ENCODE data around the gene IMP3.
A peak's percentile ranks its signal among the peaks of the same experiment; 100 is the strongest.

Gene IMP3

DNA sequence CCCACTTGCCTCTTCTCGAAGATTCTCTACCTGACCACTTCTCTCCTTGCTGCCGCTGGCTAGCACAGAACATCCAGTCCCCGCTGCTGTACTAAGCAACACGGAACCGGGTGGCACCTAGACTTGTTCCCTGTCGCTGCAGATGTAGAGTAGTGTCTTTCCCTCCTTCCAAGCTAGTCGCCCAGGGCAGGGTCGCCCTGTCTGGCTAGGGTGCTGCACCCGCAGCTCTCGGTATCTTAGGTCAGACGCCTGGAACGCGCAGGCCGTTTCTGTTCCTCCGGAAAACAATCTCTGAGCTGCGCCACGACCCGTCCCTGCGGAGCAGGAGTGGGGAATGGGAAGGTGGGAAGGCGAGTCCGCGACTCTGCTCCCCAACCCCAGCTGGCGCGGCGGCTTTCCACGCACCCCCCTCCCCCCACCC lies 6.9 kb upstream of the IMP3 start:
- TF ChIP-seq, protein P1, sequence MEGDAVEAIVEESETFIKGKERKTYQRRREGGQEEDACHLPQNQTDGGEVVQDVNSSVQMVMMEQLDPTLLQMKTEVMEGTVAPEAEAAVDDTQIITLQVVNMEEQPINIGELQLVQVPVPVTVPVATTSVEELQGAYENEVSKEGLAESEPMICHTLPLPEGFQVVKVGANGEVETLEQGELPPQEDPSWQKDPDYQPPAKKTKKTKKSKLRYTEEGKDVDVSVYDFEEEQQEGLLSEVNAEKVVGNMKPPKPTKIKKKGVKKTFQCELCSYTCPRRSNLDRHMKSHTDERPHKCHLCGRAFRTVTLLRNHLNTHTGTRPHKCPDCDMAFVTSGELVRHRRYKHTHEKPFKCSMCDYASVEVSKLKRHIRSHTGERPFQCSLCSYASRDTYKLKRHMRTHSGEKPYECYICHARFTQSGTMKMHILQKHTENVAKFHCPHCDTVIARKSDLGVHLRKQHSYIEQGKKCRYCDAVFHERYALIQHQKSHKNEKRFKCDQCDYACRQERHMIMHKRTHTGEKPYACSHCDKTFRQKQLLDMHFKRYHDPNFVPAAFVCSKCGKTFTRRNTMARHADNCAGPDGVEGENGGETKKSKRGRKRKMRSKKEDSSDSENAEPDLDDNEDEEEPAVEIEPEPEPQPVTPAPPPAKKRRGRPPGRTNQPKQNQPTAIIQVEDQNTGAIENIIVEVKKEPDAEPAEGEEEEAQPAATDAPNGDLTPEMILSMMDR (conservative IDR thresholded peaks at IDR 0.05) = no peak
- H3K27ac ChIP-seq = peak overlapping the region; percentile 82

DNA sequence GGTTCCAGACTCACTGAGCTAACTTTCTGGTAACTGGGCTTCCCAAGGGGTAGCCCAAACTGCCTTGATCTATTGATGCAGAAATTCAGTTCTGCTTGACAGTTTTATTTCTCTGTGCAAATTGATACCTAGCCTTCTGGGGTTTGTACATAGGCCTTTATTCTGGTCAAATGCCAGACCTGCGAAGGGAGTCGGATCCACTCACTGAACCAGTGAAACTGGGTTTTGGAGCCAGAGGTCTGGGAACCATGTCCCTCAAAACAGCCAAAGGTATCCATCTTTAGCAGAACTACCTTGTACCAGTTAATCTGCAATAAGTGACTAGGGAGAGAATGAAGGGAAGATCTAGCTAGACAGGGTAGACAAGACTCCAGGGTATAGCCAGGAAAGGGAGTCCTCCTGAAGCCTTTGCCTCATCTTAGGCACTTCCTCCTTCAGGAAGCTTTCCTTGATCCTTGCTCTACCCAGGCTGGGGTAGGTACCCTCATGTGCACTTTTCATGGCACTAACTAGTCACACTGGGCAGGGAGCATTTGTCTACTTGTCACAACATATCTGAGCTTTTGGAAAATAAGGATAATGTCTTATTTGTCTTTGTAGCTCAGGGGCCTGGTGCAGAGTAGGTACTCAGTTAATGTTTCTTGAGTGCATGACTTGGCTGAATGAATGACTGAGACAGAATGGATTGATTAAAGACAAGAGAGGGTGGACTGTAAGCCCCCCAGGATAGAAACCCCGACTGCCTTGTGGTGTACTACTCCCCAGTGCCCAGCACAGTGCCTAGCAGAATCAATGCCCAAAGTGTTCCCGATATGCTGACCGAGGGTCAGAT lies 6.3 kb upstream of the IMP3 start:
- TF ChIP-seq, protein P1 (conservative IDR thresholded peaks at IDR 0.05) = no peak
- peak overlapping the region; percentile 82 for H3K27ac ChIP-seq

DNA sequence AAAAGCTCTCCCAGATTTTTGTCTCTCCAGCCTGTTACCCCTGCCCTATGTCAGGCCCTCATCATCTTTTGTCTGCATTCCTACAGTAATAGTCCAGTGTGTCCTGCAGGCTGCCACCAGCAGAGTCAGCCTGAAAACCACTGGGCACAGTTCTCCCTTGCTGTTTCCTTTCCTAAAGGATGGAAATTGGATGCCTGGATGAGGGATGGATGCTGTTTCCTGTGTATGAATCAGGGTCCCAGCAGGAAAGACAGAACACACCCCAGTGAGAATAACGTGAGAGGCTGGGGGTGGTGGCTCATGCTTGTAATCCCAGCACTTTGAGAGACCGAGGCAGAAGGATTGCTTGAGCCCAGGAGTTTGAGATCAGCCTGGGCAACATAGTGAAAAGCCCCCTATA lies 4.4 kb upstream of the IMP3 start:
- TF ChIP-seq, protein P1 (conservative IDR thresholded peaks at IDR 0.05) = no peak
- H3K27ac ChIP-seq = no peak overlapping the region

DNA sequence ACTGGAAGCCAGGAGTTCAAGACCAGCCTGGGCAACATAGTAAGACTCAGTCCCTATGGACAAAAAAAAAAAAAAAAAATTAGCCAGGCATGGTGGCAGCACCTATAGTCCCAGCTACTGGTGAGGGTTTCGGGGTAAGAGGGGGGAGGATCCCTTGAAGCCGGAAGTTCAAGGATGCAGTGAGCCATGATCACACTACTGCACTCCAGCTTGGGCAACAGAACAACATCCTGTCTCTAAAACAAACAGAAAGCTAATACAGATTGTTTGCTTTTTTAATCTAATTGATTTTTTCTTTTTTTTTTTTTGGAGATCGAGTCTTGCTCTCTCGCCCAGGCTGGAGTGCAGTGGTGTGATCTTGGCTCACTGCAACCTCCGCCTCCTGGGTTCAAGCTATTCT lies 1.6 kb upstream of the IMP3 start:
- TF ChIP-seq, protein P1 (conservative IDR thresholded peaks at IDR 0.05) = no peak
- peak overlapping the region; percentile 99; the same call in 1 of the 2 replicates for H3K27ac ChIP-seq

DNA sequence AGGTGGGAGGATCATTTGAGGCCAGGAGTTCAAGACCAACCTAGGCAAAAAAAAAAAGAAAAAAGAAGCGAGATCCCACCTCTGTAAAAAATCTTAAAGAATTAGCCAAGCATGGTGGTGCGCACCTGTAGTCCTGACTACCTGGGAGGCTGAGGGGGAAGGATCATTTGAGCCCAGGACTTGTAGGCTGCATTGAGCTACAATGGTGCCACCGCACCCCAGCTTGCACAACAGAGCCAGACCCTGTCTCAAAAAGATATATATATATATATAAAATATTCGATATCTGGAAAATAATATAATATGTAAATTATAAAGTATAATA lies 1.1 kb upstream of the IMP3 start:
- peak overlapping the region; percentile 99 for H3K27ac ChIP-seq
- TF ChIP-seq, protein P1 (conservative IDR thresholded peaks at IDR 0.05) = 0 out of 2 replicates have a peak, but pooled peaks have one; percentile 3

DNA sequence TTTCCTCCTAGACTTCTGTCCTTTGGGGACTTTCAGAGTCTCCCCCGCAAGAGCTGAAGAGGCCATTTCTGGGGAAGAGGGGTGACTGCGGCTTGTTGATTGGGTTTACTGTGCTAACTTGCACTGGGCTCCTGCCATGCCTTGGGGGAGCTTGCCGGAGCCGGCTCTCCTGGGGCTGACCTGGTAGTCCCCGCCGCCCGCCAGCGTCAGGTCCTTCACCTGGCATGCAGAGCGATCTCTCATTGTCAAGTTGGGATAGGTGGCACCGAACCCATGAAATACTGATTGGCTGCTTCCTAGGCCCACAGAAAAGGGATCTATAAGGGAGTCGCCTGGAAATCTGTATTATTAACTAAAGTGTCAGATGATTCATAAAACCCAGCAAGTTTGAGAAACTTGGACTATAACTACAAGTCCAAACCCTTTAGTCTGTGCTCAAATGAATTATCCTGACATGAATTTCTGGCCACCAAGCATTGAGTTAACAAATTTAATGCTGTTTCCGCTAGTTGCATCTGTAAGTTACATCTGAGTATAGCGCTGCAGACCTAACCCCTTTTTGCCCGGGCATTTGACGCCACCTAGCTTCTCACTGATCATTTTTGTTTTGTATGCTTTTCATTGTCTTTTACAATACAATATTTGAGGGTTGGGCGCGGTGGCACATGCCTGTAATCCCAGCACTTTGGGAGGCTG lies 607 bp upstream of the IMP3 start:
- H3K27ac ChIP-seq = peak overlapping the region; percentile 99
- TF ChIP-seq, protein P1 (conservative IDR thresholded peaks at IDR 0.05) = peak; percentile 65

DNA sequence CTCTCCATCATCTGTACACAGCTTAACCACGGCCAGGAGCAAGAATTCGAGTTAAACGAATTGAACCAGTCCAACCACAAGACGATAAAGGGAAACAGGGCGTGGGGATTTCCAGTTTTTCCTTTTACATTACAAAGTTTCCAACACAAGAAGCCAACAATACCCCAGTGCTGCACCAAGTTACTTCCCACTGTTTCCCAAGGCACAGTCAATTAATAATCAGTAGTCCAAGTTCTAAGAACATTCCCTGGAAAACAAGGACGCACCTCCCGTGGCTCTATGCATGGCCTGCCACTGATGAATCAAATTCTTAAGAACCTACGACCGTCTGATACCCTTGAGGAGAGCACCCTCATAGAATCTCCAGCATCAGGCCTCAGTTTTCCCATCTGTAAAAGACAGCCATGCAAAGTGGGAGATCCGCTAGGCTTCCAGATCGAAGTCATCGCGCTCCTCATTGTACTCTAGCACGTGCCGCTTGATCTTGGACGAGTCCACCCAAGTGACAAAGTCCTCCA lies 774 bp downstream of the IMP3 start:
- H3K27ac ChIP-seq = peak overlapping the region; percentile 99
- TF ChIP-seq, protein P1 (conservative IDR thresholded peaks at IDR 0.05) = no peak

Measured in VCaP (cell line).